NCI-H460 (cell line): Measurements from ENCODE around the gene CANX. TPM values are rescaled to one million over a fixed set of nuclear protein-coding genes. Genes with fewer than 3 reads are reported as not detected.
A peak's percentile ranks its signal among the peaks of the same experiment; 100 is the strongest.
"Not testable (repeated sequence)": the region's sequence is repeated elsewhere in the genome, so short reads cannot be mapped to it uniquely, and the experiment has no call there.

Source experiments
- DNase-seq: peaks from one replicate; pipeline ENCODE4 v3.0.0-alpha.2; 2016; ENCODE audit warnings: low read depth; ENCODE audit errors: extremely low read depth
- polyA plus RNA-seq: library from polyadenylated mRNA; depleted of rRNA; stranded (reverse); fragments of >200 nt; gene quantifications from 2 replicates; pipeline ENCODE4 v1.2.3, GENCODE V29; 2014; cell fraction: nucleus; rRNA removed
- total RNA-seq: library from RNA; depleted of rRNA; stranded (reverse); fragments of >200 nt; shearing (Covaris generic); gene quantifications from 2 replicates; pipeline ENCODE4 v1.2.3, GENCODE V29; 2014; rRNA removed

The CANX gene, protein sequence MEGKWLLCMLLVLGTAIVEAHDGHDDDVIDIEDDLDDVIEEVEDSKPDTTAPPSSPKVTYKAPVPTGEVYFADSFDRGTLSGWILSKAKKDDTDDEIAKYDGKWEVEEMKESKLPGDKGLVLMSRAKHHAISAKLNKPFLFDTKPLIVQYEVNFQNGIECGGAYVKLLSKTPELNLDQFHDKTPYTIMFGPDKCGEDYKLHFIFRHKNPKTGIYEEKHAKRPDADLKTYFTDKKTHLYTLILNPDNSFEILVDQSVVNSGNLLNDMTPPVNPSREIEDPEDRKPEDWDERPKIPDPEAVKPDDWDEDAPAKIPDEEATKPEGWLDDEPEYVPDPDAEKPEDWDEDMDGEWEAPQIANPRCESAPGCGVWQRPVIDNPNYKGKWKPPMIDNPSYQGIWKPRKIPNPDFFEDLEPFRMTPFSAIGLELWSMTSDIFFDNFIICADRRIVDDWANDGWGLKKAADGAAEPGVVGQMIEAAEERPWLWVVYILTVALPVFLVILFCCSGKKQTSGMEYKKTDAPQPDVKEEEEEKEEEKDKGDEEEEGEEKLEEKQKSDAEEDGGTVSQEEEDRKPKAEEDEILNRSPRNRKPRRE
- total RNA-seq = 1,531 and 1,574 TPM in 2 replicates
- 447 and 627 TPM in 2 replicates for polyA plus RNA-seq

DNA sequence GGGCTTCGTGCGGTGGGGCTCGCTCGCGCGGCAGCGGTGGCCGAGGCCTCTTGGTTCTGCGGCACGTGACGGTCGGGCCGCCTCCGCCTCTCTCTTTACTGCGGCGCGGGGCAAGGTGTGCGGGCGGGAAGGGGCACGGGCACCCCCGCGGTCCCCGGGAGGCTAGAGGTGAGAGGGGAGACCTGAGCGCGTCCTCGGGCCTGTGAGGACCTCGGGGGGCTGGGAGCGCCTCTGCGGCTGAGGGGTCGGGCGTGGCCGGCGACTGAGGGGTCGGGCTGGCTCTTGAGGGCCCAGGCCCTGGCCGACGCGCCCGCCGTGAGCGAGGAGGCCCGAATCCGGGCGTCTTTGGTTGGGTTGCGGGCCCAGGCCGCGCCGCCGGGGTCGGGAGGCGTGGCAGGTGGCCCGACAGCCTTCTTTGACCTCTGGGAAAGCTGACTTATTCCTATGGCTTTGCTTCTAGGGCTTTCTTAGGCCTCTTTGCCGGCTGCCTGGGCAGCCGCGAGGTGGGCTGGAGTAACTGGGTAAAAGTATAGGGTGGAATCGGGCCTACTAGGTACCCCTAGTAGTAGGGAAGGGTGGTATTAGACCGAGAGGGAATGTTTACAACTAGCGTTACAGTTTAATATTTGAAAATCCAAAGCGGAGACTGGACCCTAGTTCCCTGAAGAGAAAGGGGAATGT lies at the start of gene CANX:
Gene CANX (plus strand): TSS at position 33 of the 681 bp plus-strand sequence. CDS start 6,715 bp downstream, outside the sequence.
- no peak for DNase-seq

DNA sequence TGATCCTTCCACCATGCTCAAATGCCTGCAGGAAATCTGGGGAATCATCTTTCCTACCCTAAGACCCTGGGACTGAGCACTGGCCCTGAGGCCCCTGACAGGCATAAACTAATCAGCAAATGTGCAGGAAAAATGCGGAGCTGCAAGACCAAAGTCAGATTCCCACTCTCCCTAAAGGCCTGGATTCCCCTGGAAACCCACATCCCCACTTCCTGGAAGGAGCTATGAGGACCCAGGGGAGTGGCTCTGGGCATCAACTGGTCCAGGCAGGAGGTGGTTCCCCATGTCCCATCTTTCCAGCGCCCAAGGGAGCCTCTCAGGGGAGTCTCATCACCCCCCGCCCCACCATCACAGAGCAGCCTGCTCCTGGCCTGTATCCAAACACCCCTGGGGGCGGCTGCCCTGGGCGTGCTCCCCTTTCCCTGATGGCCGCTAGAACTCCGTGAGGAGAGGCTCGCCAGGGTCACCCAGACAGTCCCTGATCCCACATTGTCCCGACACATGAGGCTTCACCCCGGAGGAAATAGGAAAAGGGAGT lies 49.5 kb upstream of the CANX start:
- not testable (repeated sequence) for DNase-seq

DNA sequence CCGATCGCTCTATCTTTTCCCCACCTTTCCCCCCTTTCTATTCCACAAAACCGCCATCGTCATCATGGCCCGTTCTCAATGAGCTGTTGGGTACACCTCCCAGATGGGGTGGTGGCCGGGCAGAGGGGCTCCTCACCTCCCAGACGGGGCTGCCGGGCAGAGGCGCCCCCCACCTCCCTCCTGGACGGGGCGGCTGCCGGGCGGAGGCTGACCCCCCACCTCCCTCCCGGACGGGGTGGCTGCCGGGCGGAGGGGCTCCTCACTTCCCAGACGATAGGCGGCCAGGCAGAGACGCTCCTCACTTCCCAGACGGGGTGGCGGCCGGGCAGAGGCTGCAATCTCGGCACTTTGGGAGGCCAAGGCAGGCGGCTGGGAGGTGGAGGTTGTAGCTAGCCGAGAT lies 48.5 kb upstream of the CANX start:
- not testable (repeated sequence) for DNase-seq

DNA sequence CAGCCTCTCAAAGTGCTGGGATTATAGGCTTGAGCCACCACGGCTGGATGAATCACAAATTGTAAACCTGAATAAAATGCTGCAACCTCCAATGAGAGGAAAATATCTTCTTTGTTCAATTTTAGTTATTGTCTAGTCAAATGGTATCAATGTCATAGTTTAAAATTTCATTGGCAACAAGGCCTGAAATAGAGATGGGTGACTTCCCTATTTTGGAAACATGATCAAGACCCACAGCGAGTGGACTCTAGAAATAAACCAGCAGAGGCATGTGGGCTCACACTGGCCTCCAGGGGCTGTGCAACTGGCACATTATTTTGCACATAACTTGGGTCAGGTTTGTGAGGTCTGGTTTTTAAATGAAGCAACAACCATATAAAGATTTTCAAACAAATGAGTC lies 45.6 kb upstream of the CANX start:
- DNase-seq = not testable (repeated sequence)

DNA sequence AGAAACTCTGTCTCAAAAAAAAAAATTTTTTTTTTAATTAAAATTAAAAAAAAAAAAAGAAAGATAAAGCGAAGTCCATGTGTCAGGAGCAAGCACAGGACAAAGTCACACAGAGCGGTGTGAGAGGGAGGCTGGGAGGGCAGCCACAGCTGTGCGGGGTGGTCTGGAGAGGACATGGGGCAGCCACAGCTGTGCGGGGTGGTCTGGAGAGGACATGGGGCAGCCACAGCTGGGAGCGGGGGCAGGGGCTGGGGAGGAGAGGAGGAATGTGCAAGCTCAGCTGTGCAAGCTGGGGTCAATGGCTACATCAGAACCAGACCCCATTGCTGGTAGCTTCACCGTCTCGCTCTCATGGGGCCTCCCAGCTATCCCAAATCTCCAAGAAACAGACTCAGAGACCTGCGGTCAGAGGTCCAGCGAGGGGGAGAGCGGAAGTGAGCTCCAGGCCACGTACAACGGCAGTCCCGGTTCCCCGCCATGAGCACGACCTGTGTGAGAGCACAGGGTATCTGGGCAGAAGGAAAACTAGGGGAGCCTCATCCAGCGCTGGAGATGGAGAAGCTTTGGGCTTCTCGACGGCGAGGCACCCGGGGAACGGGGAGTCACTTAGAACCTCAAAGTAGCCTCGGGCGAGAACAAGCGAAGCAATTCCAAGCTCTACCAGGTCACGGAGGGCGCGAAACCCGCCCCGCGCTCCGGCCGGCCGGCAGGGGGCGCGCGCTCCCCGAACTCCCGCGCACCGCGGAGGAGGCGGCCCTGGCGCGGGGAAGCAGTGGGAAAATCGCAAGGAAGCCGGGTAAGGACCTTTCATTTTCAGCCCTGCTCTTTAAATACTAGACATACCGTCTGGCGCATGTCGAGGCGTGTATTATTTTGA lies 41.2 kb upstream of the CANX start:
- not testable (repeated sequence) for DNase-seq

DNA sequence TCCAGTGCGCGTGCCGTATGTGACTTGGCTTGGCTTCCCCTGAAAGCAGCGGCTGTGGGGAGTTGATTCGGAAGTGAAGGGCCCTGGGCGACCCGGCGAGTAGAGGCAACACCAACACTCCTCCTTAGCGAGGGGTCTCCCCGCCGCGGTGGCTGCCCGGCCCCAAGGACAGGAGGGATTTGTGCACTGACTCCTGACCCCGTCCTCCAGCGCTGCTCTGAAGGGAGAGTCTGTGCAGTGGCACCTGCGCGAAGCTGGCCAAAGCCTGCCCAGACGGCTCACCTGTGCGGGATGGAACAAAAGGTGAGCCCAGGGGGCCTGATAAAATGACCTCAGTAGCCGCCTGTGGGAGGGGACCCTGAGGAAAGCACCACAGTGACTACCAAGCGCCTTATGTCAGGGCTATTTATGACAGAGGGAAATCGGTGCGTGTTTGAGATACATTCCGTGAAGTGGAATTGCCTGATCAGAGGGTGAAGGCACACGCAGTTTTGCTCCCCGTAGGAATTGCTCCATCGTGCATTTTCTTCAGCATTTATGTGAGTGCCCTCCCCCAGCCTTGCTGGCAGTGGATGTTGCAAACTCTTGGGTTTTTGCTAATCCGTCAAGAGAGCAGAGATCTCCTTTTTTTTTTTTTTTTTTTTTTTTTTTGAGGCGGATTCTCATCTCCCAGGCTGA lies 40.4 kb upstream of the CANX start:
- DNase-seq = not testable (repeated sequence)

DNA sequence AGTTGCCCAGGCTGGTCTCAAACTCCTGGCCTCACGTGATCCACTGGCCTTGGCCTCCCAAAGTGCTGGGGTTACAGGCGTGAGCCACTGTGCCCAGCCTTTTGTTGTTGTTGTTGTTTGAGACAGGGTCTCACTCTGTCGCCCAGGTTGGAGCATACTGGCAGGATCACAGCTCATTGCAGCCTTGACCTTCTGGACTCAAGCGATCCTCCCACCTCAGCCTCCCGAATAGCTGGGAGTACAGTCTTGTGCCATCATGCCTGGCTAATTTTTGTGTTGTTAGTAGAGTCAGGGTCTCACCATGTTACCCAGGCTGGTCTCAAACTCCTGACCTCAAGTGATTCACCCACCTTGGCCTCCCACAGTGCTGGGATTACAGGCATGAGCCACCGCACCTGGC lies 37.1 kb upstream of the CANX start:
- DNase-seq = not testable (repeated sequence)

DNA sequence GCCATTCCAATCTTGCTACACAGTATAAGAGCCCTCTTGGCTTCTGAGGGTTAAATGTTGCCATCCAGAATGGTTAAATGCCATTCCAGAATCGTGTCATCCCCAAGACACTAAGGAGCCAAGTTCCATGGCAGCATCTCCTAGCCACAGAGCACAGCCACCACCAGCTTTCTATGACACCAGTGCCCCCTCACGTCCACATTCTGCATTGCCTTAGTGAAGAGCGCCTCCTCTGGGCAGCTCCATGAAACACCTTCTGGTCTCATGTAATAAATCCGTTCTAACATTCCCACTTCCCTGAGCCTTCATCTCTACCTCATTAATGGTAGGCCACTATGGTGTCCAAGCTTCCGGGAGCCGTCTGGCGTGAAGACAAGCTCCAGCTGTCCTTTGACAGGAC lies 30.4 kb upstream of the CANX start:
- peak; percentile 33 for DNase-seq

DNA sequence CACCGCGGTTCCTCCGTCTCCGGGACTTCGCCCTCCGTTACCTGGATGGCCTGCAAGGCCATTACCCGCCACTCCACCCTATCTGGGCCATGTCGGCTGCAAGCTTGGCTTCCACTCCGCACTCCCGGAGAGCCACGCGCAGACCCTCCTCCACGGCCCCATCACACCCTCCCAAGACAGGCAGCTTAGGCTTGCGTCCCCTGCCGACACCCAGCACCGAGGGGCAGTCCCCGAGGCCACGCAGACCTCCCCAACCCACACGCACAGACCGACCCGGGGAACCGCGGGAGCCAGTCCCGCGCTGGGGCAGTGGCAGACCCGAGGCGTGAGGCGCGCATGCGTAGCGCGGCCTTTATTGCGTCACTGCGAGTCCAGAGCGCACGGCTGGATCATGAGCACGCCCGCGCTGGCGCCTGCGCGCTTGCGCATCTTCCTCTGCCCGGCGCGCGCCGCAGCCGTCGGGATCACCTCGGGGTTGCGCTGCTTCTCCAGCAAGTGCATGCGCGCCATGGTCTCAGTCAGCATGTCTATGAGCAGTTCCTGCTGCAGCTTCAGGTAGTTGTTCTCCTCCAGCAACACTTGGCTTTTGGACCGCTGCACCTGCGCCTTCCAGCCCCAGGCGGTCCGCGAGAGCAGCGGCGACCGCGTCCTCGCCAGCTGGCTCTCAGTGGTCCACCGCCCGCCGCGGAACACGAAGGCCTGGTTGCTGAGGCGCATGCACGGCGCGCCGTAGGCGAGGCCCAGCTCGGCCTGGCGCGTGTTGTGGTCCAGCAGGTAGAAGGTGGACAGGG lies 20.3 kb upstream of the CANX start:
- DNase-seq = peak; percentile 95

DNA sequence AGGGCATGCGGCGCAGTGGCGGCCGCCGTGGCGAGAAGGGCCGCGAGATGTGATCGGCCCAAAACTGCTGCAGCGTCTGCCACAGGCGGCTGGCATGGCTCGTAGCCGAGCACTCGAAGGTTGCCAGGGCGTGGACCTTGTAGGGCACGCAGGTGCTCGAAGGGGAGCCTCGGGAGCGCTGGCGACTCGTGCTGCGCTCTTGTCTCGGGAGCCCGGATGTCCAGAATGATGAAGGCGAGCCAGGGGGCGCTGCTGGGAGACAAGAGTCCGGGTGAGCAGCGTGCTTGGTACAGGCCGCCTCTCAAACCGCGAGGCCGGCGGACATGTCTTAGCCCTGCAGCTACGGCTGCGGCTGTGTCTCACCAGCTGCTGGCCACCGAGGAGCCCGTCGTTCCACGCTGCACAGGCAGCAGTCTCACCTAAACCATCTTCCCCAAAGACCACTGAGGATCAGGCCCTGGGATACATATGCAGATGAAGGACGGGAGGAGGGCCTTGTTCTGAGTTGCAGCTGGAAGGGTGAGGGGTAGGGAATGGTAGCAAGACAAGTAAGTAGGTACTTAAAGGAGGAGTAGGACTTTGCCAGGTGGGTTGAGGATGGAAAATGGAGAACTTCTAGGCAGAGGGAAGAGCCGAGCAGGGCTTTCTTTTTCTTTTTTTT lies 19.6 kb upstream of the CANX start:
- no peak for DNase-seq

DNA sequence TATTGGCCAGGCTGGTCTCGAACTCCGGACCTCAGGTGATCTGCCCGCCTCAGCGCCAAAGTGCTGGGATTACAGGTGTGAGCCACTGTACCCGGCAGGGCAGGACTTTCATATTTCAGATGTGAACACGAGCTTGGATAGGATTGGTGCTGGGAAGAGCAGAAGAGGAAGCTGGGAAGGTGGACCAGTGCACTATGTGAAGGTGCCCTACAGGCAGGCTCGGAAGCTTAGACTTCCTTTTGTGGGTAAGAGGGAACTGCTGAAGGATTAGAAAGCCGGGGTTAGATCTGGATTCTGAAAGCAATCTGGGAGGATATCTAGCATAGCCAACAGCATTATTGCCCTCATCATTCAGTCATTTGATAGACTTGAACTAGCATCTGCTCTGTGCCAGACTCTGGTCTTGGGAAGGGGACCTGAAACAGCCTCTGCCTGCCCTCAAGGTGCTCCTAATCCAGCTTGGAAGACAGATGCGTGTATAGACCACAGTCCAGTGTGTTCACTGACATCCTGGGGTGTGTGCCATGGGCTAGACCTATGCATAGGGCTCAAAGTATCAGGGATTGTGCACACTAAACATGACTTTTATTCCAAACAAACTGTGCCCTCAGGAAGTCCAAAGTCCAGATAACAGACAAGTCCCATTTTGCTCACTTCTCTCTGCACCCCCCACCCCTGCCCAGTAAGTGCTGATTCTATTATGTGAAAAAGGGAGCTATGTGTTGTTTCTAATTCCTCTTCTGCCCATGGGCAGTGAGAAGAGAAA lies 18.6 kb upstream of the CANX start:
- DNase-seq = no peak

DNA sequence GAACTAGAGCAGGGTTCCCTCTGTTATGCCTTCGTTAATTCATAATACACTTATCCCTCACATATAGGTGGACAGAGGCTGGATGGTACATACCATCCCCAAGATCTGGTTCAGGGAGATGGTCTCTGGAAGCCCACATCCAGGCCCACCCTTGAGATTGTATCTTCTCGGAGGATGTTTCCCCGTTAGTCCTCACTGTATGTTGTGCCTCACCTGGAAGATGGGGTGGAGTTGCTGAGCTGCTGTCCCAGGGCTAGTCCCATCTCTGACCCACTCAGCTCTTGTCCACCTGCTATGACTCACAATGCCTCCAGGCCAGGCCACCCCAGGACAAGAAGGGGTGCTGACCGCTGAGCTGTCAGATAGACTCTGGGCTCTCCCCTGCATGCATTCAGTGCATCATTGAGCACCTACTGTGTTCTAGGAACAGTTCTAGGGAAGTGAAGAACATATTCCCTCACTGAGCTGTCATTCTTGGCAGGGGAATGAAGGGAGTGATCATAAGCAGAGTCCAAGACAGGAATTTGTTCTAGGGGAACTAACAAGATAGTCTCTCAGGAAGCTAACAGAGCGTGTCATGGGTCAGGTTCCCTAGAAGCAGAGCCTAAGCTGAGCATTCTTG lies 17.9 kb upstream of the CANX start, which contains the start of gene CBY3:
Gene CBY3 (minus strand): TSS at position 255 of the 622 bp plus-strand sequence. CDS start 116 bp downstream, at position 139.
- no peak for DNase-seq

DNA sequence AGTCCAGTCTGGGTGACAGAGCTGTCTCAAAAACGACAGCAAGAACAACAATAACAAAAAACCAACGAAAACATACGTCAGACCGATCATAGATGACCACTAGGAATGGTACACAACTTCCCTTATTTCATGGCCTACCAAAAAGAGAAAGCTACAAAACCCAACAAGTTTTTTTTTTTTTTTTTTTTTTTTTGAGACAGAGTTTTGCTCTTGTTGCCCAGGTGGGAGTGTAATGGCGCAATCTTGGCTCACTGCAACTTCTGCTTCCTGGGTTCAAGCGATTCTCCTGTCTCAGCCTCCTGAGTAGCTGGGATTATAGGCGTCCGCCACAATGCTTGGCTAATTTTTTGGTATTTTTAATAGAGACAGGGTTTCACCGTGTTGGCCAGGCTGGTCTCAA lies 9.6 kb upstream of the CANX start:
- not testable (repeated sequence) for DNase-seq

DNA sequence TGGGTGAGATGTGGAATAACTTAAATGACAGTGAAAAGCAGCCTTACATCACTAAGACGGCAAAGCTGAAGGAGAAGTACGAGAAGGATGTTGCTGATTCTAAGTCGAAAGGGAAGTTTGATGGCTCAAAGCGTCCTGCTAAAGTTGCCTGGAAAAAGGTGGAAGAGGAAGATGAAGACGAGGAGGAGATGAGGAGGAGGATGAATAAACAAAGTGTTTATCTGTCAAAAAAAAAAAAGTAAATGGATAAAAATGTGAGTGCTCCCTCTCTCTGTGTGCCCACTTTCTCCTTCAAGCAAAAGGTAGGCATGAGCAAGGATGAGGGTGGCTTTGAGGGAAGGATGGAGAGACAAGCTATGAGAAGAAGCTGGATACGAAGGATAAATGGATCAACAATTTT lies 4.2 kb upstream of the CANX start:
- no peak for DNase-seq

DNA sequence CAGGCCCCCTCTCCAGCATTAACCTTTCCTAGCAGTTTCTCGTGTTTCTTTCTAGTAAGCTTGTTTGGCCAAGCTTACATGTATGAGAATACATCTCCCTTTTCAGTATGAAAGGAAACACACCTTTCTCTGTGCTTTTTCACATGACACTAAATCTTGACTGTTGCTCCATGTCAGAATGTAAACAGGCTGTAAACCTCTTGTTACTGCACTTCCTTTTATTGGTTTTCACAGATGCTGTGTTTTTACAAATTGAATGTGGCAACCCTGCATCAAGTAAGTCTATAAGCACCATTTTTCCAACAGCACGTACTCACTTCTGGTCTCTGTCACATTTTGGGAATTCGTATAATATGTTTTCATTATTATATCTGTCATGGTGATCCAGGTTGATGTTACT lies 2.2 kb upstream of the CANX start:
- no peak for DNase-seq

DNA sequence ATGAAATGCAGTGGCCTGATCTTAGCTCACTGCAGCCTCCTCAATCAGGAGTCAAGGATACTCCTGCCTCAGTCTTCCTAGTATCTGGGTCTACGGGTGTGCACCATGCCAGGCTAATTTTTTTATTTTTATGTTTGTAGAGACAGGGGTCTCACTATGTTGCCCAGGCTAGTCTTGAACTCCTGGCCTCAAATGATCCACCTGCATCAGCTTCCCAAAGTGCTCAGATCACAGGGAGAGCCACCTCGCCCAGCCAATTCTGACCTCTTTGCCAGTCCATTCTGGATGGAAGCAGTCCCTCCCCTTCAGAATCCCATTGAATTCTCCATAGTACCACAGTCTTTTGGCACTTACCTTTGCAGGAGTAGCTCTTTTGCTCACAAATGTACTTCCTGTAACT lies 1.7 kb upstream of the CANX start:
- DNase-seq = no peak

DNA sequence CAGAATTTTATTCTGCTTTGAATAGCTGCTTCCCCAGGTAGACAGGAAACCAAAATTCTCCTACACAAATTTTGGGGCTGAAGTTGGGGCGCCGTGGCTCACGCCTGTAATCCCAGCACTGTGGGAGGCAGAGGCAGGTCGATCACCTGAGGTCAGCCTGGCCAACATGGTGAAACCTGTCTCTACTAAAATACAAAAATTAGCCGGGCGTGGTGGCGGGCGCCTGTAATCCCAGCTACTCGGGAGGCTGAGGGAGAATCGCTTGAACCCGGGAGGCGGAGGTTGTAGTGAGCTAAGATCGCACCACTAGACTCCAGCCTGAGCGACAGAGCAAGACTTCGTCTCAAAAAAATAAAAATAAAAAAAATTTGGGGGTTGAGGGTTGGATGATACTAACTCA lies 1.2 kb upstream of the CANX start:
- not testable (repeated sequence) for DNase-seq
